Spinal cord (tissue), 10 donors: Measurements from ENCODE around the gene GRID1. TPM values are rescaled to one million over a fixed set of nuclear protein-coding genes. Genes with fewer than 3 reads are reported as not detected.

Experiments used
- DNase-seq, 6 donors: peaks; one replicate each; pipeline versions ENCODE4 v3.0.0 to v3.0.0-alpha.2; 2013 to 2015; ENCODE audit warnings: low spot score in 6 of 6, low read depth in 4 of 6
- H3K27ac ChIP-seq: one replicate; pipeline ENCODE4 v1.5.1; 2013; ENCODE audit warnings: low read depth, low read length, control low read depth
- H3K27me3 ChIP-seq: one replicate; pipeline ENCODE4 v1.6.1; 2013; ENCODE audit warnings: low read length; ENCODE audit not compliant: control insufficient read depth, insufficient read depth
- H3K36me3 ChIP-seq: one replicate; pipeline ENCODE4 v1.6.1; 2013; ENCODE audit warnings: low read length; ENCODE audit not compliant: control insufficient read depth, insufficient read depth
- H3K4me1 ChIP-seq: one replicate; pipeline ENCODE4 v1.6.1; 2013; ENCODE audit warnings: low read length; ENCODE audit not compliant: control insufficient read depth, insufficient read depth
- H3K4me3 ChIP-seq: one replicate; pipeline ENCODE4 v1.5.1; 2013; ENCODE audit warnings: low read depth, low read length, control low read depth
- H3K9me3 ChIP-seq: one replicate; pipeline ENCODE4 v1.6.1; 2013; ENCODE audit warnings: low read length; ENCODE audit not compliant: control insufficient read depth, insufficient read depth
- WGBS: methylation state at CpG from one replicate; pipeline ENCODE4 v1.1.5; 2013; ENCODE audit warnings: missing lambda C conversion rate; ENCODE audit not compliant: insufficient coverage; 5-methylcytosine and 5-hydroxymethylcytosine counted together
- polyA plus RNA-seq, 2 donors: library from polyadenylated mRNA; unstranded; fragments of 120-200 nt; gene quantifications; one replicate each; pipeline ENCODE4 v1.2.1, GENCODE V29; 2013; ENCODE audit not compliant: insufficient read length in 2 of 2
- total RNA-seq, 2 donors: library from RNA; depleted of rRNA in 1 of 2; stranded (reverse); fragments of 120-200 nt in 1 of 2; fragments of >200 nt in 1 of 2; gene quantifications; one replicate each; pipeline versions ENCODE4 v1.2.3 to v1.2.4, GENCODE V29; 2013 to 2014
- donor health status: healthy.

GRID1 gene
- total and polyA plus RNA-seq, 4 donors: 7.6 to 30.1 (median 22.2) TPM

- Histone ChIP-seq H3K36me3 (no peaks in the 10 kb centered on the region), H3K4me1 (peaks cover 12% of the 10 kb centered on the region), H3K27me3 (no peaks in the 10 kb centered on the region), H3K27ac (no peak overlapping the region), H3K9me3 (no peaks in the 10 kb centered on the region), H3K4me3 (no peak overlapping the region)
- 74% methylated on average over 11 of the region's 13 CpGs for WGBS
- peak in 4 of 6 donors; percentile 18 to 74 (median 46) for DNase-seq
These were observed 73.9 kb downstream of the GRID1 start for GRCh38 chr10:86292462-86293395.

- no peaks in the 10 kb centered on the region for H3K9me3 ChIP-seq
- H3K4me1 ChIP-seq: peaks cover 12% of the 10 kb centered on the region
- no peaks in the 10 kb centered on the region for H3K36me3 ChIP-seq
- H3K27me3 ChIP-seq: no peaks in the 10 kb centered on the region
- no peak overlapping the region for H3K27ac ChIP-seq
- 76% methylated on average over 11 of the region's 12 CpGs for WGBS
- DNase-seq: no peak
- no peak overlapping the region for H3K4me3 ChIP-seq
These were observed 74.8 kb downstream of the GRID1 start for GRCh38 chr10:86291616-86292340.

- 72% methylated on average over 6 of the region's 9 CpGs for WGBS
- Histone ChIP-seq H3K4me1 (peaks cover 12% of the 10 kb centered on the region), H3K36me3 (no peaks in the 10 kb centered on the region), H3K27me3 (no peaks in the 10 kb centered on the region), H3K9me3 (no peaks in the 10 kb centered on the region), H3K27ac (no peak overlapping the region), H3K4me3 (no peak overlapping the region)
- DNase-seq: no peak
These were observed 75.5 kb downstream of the GRID1 start for GRCh38 chr10:86290933-86291615.

GRCh38 chr10:86289577-86289868, 77.1 kb downstream of the GRID1 start:
- no peak overlapping the region for H3K4me3 ChIP-seq
- H3K4me1 ChIP-seq: peaks cover 22% of the 10 kb centered on the region
- H3K27me3 ChIP-seq: no peaks in the 10 kb centered on the region
- no peaks in the 10 kb centered on the region for H3K36me3 ChIP-seq
- H3K27ac ChIP-seq: no peak overlapping the region
- H3K9me3 ChIP-seq: no peaks in the 10 kb centered on the region
- WGBS: 65% methylated on average over 2 of the region's 2 CpGs
- DNase-seq: no peak

- DNase-seq: no peak
- Histone ChIP-seq H3K9me3 (no peaks in the 10 kb centered on the region), H3K4me1 (peaks cover 24% of the 10 kb centered on the region), H3K36me3 (no peaks in the 10 kb centered on the region), H3K27ac (no peak overlapping the region), H3K4me3 (no peak overlapping the region), H3K27me3 (no peaks in the 10 kb centered on the region)
- 91% methylated on average over 9 of the region's 10 CpGs for WGBS
These were observed 77.7 kb downstream of the GRID1 start for GRCh38 chr10:86288695-86289576.

- H3K4me1 ChIP-seq: peaks cover 19% of the 10 kb centered on the region
- 75% methylated on average over 6 of the region's 6 CpGs for WGBS
- no peak for DNase-seq
- no peak overlapping the region for H3K4me3 ChIP-seq
- H3K27me3 ChIP-seq: no peaks in the 10 kb centered on the region
- no peaks in the 10 kb centered on the region for H3K9me3 ChIP-seq
- H3K36me3 ChIP-seq: no peaks in the 10 kb centered on the region
- H3K27ac ChIP-seq: no peak overlapping the region
These were observed 78.5 kb downstream of the GRID1 start for GRCh38 chr10:86287966-86288579.

GRCh38 chr10:86287110-86287793, 79.3 kb downstream of the GRID1 start:
- no peaks in the 10 kb centered on the region for H3K27me3 ChIP-seq
- no peak overlapping the region for H3K4me3 ChIP-seq
- 81% methylated on average over 4 of the region's 10 CpGs for WGBS
- no peak for DNase-seq
- H3K9me3 ChIP-seq: no peaks in the 10 kb centered on the region
- H3K27ac ChIP-seq: no peak overlapping the region
- H3K36me3 ChIP-seq: no peaks in the 10 kb centered on the region
- peaks cover 14% of the 10 kb centered on the region for H3K4me1 ChIP-seq

- DNase-seq: no peak
- Histone ChIP-seq H3K9me3 (no peaks in the 10 kb centered on the region), H3K36me3 (no peaks in the 10 kb centered on the region), H3K27ac (no peak overlapping the region), H3K4me3 (no peak overlapping the region), H3K27me3 (no peaks in the 10 kb centered on the region), H3K4me1 (peaks cover 14% of the 10 kb centered on the region)
- WGBS: 94% methylated on average over 17 of the region's 18 CpGs
These were observed 80.1 kb downstream of the GRID1 start for GRCh38 chr10:86286236-86287109.
